ENCODE data around the gene MCMBP.

Gene MCMBP

DNA sequence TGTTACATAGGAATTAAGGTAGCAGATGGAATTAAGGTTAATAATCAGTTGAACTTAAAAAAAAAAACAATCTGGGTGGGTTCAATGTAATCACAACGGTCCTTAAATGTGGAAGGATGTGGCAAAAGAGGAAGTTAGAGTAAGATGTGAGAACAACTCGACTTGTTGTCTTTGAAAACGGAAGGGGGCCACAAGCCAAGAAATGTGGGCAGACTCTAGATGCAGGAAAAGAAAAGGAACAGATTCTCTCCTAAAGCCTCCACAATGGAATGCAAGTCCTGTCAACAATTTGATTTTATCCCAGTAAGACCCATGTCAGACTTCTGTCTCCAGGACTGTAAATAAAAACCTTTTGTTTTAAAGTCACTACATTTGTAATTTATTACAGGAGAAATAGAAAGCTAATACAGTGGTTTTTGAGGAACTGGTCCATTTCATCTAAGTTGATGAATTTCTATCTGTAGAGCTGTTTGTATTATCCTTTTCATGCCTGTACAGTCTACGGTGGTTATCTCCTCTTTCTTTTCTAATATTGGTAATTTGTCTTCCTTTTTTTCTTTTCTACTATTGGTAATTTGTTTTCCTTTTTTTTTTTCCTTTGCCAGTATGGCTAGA is 8.6 kb downstream of the MCMBP start:
- TF ChIP-seq, protein P1, sequence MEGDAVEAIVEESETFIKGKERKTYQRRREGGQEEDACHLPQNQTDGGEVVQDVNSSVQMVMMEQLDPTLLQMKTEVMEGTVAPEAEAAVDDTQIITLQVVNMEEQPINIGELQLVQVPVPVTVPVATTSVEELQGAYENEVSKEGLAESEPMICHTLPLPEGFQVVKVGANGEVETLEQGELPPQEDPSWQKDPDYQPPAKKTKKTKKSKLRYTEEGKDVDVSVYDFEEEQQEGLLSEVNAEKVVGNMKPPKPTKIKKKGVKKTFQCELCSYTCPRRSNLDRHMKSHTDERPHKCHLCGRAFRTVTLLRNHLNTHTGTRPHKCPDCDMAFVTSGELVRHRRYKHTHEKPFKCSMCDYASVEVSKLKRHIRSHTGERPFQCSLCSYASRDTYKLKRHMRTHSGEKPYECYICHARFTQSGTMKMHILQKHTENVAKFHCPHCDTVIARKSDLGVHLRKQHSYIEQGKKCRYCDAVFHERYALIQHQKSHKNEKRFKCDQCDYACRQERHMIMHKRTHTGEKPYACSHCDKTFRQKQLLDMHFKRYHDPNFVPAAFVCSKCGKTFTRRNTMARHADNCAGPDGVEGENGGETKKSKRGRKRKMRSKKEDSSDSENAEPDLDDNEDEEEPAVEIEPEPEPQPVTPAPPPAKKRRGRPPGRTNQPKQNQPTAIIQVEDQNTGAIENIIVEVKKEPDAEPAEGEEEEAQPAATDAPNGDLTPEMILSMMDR (IDR thresholded peaks at IDR 0.05; ENCODE audit: low read depth, low read length): no peak
- Histone ChIP-seq H3K36me3 (peaks cover 27% of the 10 kb centered on the region), H3K9me3 (ENCODE audit: severe bottlenecking) (no peaks in the 10 kb centered on the region), H3K4me3 (ENCODE audit: low read depth, low read length) (no peak overlapping the region), H3K27me3 (ENCODE audit: insufficient read depth, low read depth, severe bottlenecking) (no peaks in the 10 kb centered on the region), H3K27ac (no peak overlapping the region)
- no peak for DNase-seq

DNA sequence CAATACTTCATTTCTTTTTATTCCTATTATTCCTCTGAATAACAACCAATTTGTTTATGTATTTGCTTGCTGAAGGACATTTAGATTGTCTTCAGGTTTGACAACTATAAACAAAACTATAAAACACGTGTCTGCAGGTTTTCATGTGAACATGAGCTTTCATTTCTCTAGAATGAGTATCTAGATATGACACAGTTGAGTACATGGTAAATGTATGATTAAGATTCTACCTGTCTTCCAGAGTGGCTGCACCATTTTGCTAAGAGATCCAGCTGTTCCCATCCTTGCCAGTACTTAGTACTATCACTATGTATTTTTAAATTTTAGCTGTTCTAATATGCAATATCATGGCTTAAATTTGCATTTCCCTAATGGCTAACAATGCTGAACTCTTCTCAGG is 10.1 kb downstream of the MCMBP start:
- peaks cover 35% of the 10 kb centered on the region for H3K36me3 ChIP-seq
- DNase-seq: no peak
- H3K4me3 ChIP-seq (ENCODE audit: low read depth, low read length): no peak overlapping the region
- no peak overlapping the region for H3K27ac ChIP-seq
- no peaks in the 10 kb centered on the region for H3K27me3 ChIP-seq (ENCODE audit: insufficient read depth, low read depth, severe bottlenecking)
- no peaks in the 10 kb centered on the region for H3K9me3 ChIP-seq (ENCODE audit: severe bottlenecking)
- TF ChIP-seq, protein P1 (IDR thresholded peaks at IDR 0.05; ENCODE audit: low read depth, low read length): no peak

DNA sequence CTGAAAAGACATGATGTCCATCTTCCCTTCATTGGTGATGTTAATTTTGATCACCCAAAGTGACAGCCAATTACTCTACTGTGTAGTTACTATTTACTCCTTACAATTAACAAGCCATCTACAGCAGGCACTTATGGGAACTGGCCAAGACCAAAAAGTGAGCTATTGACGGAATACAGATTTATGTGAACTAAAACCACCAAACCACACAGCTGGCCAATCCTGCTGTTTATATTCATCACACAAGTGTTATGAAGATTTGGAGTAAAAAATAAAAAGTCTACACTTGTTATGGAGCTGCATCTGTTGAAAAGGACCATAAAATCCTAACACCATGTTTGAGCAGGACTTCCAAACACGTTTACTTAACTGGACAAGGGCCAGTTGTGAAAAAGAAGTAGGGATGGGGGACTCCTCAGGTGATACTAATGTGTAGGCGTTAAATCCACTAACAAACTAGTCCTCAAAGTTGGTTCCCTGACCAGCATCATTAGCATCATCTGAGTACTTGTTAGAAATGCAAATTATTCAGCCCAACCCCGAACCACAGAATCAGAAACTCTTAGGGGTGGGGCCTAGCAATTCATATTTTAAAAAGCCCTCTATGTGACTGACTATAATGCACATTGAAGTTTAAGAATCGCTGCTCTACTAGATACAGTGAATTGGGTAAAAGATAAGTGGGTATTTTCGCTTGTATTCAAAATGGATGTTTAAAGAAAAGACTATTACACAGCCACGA is 11.6 kb downstream of the MCMBP start:
- DNase-seq: no peak
- TF ChIP-seq, protein P1 (IDR thresholded peaks at IDR 0.05; ENCODE audit: low read depth, low read length): no peak
- no peaks in the 10 kb centered on the region for H3K9me3 ChIP-seq (ENCODE audit: severe bottlenecking)
- no peak overlapping the region for H3K27ac ChIP-seq
- H3K4me3 ChIP-seq (ENCODE audit: low read depth, low read length): no peak overlapping the region
- H3K36me3 ChIP-seq: peaks cover 41% of the 10 kb centered on the region
- H3K27me3 ChIP-seq (ENCODE audit: insufficient read depth, low read depth, severe bottlenecking): no peaks in the 10 kb centered on the region

DNA sequence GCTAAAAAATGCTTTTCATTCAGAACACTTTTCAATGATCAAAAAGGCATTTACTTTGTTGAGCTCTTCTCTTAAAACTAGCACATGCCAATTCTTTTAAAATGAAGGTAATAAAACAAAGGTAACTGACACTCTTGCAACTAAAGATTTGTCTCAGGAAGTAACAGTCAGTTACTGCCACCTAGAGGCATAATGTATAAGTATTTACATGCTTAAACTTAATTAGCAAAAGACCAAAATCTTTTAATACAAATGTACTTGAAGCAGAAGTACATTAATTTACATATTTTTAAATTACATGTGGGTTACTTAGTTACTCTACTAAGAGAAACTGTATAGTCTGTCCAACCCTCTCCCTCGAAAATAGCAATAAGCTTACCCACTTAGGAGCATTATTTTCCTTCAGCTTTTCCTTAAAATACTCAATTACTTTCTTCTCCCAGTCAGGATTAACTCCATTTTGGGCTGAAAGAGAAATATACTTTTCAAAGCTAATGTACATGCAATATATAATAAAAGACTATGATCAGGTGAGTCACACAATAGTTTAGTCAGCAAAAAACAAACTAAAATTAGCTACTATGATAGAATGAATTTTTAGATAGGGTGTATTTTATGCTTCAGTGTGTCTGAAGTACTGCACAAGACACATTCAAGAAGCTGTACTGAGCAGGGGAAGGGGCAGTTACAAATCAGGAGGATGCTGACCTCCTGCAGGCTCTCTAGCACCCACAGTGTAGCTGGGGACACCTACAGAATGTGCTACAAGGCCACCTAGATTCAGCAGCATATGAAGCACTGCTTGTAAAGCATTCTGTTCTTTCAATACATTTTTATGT is 13.0 kb downstream of the MCMBP start:
- Histone ChIP-seq H3K27ac (no peak overlapping the region; the same call in 1 of the 2 replicates), H3K36me3 (peaks cover 41% of the 10 kb centered on the region), H3K9me3 (ENCODE audit: severe bottlenecking) (no peaks in the 10 kb centered on the region), H3K4me3 (ENCODE audit: low read depth, low read length) (no peak overlapping the region), H3K27me3 (ENCODE audit: insufficient read depth, low read depth, severe bottlenecking) (no peaks in the 10 kb centered on the region)
- TF ChIP-seq, protein P1 (IDR thresholded peaks at IDR 0.05; ENCODE audit: low read depth, low read length): 0 out of 2 replicates have a peak, but pooled peaks have one; percentile 7
- no peak for DNase-seq

DNA sequence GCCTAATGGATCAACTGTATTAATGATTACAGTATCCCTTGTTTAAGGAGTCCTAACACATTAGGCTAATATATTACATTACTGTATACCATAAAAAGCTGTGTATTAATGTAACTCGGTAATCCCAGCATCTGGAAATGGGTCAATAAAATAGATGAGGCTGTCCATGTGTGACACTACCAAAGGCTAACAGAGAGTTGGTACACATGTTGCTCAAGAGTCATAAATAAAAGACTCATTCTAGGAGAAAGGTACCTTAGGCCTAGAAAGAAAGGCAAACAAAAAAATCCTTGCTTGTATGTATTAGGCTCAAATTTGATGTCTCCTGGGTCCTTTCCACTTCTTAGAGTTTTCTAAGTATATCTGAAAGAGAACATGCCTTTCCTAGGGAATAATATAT is 14.6 kb downstream of the MCMBP start:
- Histone ChIP-seq H3K27me3 (ENCODE audit: insufficient read depth, low read depth, severe bottlenecking) (no peaks in the 10 kb centered on the region), H3K27ac (no peak overlapping the region), H3K4me3 (ENCODE audit: low read depth, low read length) (no peak overlapping the region), H3K9me3 (ENCODE audit: severe bottlenecking) (no peaks in the 10 kb centered on the region), H3K36me3 (peaks cover 56% of the 10 kb centered on the region)
- TF ChIP-seq, protein P1 (IDR thresholded peaks at IDR 0.05; ENCODE audit: low read depth, low read length): no peak
- no peak for DNase-seq

All from WERI-Rb-1 (cell line).